ENCODE data around the gene SLC5A6.
"Not testable (repeated sequence)": the region's sequence is repeated elsewhere in the genome, so short reads cannot be mapped to it uniquely, and the experiment has no call there.

Gene SLC5A6

DNA sequence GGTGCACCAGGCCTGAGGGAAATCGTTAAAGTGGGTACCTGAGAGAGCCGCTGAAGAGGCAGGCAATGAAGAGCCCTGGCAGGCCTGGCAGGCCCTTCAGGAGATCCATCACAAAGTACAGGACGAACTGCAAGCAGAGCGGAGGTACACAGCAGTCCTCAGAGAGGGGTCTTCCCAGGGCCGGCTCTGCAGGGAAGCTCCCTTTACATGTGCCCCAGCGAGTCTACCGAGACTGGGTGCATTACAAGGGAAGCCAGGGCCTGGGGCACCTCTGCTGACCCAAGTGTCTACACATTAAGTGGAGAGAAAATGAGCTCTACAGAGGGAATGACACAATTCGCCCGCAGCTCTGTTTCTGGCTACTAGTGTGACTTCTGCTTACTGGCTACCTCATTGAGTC, 8.3 kb downstream of the SLC5A6 start:
- no peak for DNase-seq

DNA sequence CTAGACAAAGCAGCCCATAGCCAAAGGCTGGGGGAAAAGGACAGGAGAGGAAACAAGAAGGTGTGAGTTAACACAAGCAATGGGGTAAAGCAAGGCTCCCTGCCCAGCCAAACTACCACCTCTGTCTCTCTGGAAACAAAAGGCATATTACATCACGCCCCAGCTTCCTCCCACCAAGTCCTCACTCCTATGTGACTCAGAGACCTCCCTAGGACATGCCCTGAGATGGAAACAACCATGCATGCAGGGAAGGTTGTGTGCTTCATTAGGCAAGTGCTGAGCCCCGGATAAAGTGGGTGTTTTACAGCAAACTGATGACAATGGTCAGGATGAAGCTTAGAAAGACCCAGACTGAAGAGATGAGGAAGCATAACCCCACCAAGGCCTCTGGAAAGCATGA, 9.2 kb downstream of the SLC5A6 start:
- DNase-seq = no peak

DNA sequence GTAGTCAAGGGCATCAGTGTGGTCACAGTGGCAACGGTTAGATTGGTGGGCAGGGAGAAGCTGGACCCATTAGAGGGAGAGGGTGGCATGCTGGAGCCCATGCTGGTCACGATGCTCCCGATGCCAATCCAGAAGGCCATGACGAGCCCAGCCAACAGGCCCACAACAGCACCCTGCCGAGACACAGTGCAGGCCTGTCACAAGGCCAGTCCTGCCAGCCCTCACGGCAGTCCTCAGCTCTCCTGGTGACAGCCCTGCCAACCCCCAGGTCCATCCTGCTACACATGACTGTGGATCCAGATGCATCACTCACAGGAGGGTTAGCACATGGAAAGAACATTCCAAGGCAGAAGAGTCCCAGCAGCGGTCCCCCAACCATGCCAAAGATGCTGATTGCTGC, 10.4 kb downstream of the SLC5A6 start:
- no peak for DNase-seq

DNA sequence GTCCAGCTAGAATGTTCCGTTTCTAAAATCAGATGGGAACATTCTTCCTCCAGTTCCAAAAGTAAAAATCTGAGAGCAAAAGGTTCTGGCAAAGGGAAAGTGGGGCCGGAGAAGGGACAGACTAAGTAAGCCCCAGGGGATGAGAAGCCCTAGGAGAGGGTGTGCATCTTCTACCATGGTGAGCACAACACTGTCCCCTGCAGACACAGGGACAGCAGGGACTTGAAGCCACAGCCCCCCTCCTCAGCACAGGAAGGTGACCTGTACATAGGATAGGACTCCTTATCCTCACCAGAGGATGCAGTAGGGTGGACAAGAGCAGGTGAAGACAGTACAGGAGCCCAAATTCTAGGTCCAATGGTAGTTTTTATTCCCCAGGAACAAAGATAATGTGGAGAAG, 12.8 kb downstream of the SLC5A6 start:
- no peak for DNase-seq

DNA sequence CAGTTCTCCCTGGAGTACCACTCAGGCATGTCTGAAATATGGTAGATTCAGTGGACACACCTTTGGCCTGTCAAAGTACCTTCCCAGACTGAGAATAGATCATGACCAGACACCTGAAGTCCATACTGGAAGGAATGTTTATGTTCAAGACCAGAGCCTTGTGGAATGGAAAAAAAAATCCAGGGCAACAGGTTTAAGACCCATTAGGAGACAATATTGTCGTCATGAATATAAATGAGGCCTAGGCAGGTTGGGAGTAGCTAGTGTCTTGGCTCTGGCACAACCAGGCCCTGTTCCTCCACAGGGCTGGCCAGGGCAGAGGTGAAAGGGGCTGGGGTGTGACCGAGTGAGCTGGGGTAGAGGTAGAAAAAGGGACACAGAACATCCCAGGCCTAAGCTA, 13.4 kb downstream of the SLC5A6 start:
- DNase-seq = no peak

DNA sequence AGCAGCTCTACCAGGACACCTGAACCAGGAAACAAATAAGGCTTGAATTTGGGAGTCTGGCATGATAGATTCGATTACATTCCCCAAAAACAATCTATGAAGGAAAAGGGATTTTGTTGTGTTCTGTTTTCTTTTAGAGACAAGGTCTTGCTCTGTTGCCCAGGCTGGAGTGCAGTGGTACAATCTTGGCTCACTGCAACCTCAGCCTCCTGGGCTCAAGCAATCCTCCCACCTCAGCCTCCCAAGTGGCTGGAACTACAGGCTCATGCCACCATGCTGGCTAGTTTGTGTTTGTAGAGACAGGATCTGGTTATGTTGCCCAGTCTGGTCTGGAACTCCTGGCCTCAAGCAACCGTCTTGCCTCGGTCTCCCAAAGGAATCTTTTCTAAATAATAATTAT, 14.0 kb downstream of the SLC5A6 start:
- DNase-seq = not testable (repeated sequence)

DNA sequence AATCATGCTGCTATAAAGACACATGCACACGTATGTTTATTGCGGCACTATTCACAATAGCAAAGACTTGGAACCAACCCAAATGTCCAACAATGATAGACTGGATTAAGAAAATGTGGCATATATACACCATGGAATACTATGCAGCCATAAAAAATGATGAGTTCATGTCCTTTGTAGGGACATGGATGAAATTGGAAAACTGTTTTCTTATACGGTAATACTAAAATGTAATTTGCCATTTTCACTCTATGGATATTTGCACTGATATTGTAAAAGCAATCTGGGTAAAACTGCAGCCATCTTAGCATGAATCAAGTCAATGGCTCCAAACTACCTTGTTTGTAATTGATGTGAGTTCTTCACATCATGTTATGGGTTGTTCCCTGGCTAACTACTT, 16.3 kb downstream of the SLC5A6 start:
- not testable (repeated sequence) for DNase-seq

DNA sequence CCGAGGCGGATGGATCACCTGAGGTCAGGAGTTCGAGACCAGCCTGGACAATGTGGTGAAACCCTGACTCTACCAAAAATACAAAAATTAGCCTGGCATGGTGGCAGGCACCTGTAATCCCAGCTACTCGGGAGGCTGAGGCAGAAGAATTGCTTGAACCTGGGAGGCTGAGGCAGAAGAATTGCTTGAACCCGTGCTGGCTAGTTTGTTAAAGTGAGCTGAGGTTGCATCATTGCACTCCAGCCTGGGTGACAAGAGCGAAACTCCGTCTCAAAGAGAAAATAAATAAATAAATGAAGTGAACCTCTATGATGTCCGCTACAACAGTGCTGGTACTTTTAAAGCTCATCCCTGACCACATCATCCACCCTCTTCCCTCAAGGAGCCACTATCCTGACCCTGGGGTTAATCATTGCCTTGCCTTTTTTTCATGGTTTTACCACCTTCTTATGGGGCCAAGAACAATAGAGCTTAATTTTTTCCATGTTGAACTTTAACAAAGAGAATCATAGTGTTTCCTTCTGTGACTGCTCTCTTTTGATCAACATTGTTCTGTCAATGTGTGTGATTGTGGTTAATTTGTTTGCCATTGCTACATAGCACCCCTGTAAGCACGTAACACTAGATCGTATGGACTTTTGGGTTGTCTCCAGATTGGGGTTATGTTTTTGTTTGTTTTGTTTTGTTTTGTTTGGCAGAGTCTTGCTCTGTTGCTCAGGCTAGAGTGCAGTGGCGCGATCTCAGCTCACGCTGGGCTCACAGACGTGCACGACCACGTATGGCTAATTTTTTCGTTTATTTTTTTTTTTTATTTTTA, 17.3 kb downstream of the SLC5A6 start:
- peak; percentile 5 for DNase-seq

DNA sequence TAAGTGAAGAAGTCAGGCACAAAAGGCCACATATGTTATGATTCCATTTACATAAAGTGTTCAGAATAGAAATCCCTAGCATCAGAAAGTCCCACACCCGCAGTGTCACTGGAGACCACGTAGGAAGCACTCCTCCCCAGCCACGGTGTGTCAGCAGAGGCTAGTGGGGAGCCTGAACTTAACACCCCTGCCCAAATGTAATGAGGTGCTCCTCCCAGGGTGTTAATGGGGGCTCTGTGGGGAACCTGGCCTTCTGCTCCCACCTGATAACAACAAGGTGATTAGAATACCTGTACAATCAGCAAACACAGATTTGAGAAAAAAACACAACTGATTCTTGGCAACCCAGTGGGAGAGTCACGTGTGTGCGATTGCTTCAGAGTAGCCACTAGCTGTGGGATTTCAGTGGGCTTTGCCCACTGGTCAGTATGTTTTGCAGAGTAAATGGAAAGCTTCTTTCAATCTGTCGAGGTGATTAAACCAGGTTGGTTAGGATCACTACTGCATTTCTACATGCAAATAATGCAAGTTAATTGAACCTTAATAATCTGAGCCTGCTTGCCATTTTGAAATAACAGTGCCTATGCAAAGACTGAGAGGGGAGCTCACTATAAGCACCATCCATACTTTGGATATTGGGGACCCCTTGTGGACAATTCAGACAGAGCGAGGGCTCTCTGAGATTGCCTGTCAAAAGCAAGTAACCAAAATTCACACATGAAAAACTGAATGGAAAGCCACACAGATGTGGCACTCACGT, 20.8 kb downstream of the SLC5A6 start:
- peak; percentile 48 for DNase-seq

DNA sequence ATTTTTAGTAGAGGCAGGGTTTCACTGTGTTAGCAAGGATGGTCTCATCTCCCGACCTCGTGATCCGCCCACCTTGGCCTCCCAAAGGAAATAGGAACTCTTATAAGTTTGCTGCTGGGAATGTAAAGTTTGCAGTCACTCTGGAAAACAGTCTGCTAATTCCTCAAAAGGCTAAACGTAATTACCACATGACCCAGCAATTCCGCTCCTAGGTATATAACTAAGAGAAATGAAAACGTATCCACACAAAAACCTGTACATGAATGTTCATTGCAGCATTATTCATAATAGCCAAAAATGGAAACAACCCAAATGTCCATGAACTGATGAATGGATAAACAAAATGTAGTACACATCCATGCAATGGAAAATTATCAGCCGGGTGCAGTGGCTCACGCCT, 22.1 kb downstream of the SLC5A6 start:
- no peak for DNase-seq

DNA sequence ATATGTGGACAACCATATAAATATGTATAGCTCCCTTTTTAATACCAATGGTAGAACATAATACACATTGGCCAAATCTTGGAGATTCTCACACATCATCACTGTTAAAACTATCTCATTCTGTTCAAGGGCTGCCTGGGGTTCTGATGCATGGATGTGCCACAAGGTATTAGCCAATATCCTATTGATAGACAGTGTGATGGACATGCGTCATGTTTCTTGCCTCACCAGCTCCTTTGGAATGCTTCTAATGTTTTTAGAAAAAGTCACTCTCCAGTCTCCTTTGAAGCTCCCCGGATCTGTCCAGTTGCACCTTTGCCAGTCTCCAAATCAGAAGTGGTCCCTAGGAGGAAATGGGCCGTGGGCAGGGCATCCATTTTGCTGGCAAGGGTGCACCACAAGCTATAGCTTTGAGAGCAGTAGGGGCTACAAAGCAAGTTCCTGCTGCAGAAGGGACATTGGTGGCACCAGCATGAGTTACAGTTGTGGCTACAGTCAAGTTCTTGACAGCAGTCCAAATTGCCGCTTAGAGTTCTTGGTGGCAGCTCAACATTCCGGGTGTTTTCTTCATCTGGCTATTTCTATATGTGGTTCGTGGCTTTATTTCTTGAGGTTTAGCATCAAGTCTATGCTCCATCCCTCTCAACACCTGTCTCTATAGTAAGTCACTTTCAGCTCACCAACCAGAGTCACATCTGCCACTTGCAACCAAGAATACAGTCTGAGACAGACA, 25.3 kb downstream of the SLC5A6 start:
- DNase-seq = no peak

DNA sequence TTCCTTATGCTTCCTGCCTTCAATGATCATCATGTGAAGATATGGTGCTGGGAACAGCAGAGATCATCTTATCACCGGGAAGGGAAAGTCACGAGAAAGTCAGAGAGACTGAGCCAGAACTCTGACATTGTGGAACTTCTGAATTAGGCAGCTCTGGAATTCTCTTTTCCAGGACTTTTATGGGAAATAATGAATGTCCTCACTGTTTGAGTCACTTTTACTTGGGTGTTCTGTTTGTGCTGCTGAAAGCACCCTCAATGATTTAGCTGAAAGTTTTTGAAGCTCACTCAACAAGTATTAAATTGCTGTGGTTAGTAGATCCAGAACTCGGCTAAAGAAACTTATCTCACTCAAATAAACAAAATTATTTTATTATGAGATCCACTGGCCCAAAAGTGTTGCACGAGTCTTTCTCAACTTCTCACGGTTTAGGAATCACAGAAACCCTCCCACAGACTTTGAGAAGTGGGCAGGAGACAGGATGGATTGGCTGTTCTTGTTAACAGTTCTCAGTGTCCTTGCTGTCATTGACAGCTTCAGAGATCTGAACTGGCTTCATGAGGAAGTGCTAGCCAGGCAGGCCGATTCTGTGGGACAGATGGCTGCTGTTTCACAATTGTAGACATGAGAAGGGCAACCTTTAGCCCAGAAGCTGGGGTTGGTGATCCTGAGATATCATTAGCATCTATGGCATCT, 26.6 kb downstream of the SLC5A6 start:
- no peak for DNase-seq

DNA sequence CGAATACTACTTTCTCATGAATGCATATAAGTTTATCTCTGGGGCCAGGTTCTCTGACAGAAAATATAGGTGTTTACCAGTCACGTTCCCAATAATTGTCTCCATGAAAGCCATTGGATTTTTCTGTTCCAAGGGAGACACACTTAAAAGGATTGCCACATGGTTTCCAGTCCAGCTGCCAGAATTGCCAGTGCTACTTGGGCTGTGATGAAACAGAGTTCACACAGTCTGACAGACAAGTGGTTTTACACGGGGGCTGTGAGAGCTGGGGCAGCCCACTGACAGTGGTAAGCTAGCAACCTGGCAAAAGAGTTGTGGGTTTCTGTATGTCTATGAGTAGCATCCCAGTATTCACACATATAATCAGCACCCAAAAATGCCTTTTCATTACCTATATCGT, 28.0 kb downstream of the SLC5A6 start:
- DNase-seq = no peak

DNA sequence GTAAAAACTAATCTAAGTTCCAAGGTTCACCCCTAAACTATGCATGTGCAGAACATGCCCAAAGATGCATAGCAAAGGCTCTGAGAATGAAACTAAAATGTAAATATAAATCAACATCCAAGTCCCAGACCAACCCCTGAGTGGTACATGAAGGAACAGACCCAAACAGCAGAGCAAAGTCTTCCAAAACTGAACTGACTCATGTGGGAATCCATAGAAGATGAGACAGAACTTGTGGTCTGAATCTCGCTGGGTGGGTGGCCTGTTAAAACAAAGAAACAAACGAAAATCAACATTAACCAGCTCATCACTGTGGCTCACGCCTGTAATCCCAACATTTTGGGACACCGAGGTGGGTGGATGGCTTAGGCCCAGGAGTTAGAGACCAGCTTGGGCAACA, 29.7 kb downstream of the SLC5A6 start:
- DNase-seq = no peak

DNA sequence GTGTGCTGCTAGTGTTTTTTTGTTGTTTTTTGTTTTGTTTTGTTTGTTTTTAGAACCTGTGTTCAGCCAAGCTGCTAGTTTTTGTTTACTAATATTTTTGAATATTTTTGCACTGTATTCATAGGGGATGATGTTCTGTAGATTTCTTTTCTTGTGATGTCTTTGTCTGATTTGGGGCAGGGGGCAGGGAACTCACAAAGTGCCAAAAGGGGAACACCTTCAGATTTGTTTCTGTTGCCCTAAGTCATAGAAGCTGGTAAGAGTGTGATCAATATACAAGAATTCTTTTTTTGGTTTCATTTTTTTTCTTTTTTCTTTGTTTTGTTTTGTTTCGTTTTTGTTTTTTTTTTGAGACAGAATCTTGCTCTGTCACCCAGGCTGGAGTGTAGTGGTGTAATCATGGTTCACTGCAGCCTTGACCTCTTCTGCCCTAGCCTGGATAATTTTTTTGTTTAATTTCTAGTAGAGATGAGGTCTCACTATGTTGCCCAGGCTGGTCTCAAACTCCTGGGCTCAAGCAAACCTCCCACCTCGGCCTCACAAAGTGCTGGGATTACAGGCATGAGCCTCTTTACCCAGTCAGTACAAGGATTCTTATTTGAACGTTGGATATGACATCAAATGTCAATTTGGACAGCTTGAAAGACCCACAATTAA, 32.6 kb downstream of the SLC5A6 start:
- DNase-seq = no peak

DNA sequence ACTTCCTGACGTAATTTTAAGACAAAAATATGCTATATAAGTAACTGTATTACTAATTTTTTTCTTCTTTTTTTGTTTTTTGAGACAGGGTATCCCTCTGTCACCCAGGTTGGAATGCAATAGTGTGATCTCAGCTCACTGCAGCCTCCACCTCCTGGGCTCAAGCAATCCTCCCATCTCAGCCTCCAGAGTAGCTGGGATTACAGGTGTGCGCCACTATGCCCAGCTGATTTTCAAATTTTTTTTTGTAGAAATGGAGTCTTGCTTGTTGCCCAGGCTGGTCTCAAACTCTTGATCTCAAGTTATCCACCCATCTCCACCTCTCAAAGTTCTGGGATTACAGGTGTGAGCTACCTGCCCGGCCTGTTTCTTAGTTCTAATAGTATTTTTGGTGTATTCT, 33.6 kb downstream of the SLC5A6 start:
- DNase-seq = no peak

DNA sequence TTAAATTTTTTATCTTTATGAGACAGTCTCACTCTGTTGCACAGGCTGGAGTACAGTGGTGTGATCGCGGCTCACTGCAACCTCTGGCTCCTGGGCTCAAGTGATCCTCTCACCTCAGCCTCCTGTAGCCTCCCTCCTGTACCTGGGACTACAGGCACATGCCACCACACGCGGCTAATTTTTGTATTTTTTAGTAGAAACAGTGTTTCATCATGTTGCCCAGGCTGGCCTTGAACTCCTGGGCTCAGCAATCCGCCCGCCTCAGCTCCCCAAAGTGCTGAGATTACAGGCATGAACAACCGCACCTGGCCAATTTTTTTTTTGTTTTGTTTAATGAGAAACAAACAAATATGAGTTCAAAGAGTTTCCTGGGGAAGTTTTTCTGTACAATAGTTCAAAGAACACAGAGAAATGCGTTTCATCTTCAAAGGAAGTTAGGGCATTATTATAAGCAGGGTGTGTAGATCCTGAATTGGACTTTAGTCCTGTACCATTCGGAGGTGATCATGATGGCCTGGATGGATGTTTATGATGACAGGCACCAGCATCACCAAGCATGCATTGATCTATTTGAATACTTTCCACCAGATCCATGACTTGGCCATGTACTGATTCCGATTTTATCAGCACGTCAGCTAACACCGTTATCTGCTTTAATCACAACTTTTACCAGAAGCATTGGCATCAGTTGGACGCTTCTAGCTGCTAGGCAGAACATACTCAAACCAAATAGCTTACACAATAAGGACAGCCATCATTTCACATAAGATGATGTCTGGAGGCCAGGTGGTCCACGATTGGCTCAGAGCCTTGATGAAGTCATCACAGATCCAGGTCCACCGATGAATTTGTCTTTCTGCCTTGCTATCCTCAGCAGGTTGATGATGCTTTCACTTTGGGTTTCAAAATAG, 34.4 kb downstream of the SLC5A6 start:
- no peak for DNase-seq

DNA sequence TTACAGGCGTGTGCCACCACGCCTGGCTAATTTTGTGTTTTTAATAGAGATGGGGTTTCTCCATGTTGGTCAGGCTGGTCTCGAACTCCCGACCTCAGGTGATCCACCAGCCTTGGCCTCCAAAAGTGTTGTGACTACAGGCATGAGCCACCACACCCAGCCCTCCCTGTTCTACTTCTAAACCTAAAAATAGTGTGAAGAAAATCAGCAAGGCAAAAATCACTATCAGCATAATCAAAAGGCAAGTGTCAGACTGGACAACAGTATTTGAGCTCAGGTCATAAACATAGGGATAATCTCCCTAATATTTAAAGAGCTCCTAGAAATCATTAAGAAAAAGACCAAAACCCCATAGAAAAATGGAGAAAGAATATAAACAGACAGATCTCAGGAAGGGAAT, 36.3 kb downstream of the SLC5A6 start:
- DNase-seq = not testable (repeated sequence)

DNA sequence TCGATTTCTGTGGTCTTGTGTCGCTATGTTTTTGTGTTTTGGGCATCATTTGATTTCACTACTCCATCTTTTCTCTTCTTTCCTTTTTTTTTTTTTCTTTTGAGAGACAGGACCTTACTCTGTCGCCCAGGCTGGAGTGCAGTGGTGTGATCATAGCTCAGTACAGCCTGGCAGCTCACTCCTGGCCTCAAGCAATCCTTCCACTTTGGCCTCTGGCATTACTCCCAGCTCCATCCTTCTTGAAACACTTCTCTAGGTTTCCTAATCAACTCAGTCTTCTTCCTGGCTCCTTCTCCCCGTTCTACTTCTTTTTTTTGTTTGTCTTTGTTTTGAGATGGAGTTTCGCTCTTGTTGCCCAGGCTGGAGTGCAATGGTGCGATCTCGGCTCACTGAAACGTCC, 36.7 kb downstream of the SLC5A6 start:
- no peak for DNase-seq

DNA sequence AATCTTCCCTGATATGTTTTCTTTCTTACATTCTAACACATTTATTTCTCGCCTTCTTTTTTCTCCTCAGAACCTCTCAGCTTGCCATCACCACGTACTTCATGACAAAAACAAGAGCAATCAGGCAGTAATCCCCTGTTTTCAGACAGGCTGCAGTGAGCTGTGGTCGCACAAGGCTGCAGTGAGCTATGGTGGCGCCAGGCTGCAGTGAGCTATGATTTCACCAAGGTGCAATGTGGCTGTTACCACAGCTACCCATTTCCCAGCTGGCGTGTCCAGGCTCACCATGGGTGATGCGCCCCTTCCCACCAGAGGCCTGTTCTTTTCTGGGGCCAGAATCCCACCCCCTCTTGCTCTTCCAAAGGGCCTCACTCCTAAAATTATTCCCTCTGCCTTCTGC, 37.4 kb downstream of the SLC5A6 start:
- DNase-seq = peak; percentile 13

DNA sequence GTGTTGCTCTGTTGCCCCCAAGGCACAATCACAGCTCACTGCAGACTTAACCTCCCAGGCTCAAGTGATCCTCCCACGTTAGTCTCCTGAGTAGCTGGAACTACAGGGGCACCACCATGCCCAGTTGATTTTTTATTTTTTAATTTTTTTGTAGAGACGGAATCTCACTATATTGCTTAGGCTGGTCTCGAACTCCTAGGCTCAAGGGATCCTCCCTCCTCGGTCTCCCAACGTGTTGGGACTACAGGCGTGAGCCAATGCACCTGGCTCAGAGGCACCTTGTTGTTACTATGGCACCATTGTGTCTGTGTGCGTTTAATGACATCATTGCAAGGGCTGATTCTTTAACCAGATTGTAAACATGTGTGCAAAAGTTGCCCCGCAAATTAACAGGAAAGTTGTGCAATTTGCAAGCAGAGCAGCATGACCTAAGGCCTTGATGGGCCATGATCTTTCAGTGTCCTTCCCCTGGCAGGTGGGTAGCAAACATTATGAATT, 40.7 kb downstream of the SLC5A6 start:
- peak; percentile 21 for DNase-seq

Measured in NCI-H69 (cell line).